GM12872 (cell line): ENCODE measurements around the gene ATL3.

ENCODE experiments used
- CTCF ChIP-seq: IDR thresholded peaks from 3 replicates; pipeline ENCODE4 v1.5.1; 2011; ENCODE audit warnings: low read depth, mild to moderate bottlenecking, low read length, moderate library complexity; ENCODE audit not compliant: insufficient read depth

Gene ATL3

DNA sequence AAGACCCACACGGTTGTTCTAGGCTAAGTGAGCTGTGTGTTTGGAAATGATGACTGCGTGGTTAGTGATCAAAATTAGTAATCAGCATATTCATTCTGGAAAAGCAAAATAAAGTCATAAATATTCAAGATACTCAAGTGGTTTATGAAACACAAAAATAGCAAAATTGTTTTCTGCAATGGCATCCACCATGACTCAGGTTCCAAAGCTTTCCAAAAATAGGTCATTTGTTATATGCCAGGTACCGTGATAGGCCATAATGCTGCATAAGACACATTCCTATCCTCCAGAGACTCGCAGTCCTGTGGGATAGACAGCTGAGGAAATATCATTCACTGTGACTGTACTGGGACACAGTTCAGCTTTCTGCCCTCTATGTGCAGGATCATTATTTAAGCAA, 2.4 kb upstream of the ATL3 start:
- TF ChIP-seq CTCF, result no peak

GRCh38 chr11:63672936-63673539, 1.9 kb upstream of the ATL3 start:
- TF ChIP-seq CTCF, result no peak

DNA sequence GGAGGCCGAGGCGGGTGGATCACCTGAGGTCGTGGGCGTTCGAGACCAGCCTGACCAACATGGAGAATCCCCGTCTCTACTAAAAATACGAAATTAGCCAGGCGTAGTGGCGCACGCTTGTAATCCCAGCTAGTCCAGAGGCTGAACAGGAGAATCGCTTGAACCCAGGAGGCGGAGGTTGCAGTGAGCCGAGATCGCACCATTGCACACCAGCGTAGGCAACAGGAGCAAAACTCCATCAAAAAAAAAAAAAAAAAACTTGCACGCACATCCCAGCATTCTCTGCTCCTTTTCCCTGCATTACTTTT, 934 bp upstream of the ATL3 start:
- no peak for TF ChIP-seq CTCF

DNA sequence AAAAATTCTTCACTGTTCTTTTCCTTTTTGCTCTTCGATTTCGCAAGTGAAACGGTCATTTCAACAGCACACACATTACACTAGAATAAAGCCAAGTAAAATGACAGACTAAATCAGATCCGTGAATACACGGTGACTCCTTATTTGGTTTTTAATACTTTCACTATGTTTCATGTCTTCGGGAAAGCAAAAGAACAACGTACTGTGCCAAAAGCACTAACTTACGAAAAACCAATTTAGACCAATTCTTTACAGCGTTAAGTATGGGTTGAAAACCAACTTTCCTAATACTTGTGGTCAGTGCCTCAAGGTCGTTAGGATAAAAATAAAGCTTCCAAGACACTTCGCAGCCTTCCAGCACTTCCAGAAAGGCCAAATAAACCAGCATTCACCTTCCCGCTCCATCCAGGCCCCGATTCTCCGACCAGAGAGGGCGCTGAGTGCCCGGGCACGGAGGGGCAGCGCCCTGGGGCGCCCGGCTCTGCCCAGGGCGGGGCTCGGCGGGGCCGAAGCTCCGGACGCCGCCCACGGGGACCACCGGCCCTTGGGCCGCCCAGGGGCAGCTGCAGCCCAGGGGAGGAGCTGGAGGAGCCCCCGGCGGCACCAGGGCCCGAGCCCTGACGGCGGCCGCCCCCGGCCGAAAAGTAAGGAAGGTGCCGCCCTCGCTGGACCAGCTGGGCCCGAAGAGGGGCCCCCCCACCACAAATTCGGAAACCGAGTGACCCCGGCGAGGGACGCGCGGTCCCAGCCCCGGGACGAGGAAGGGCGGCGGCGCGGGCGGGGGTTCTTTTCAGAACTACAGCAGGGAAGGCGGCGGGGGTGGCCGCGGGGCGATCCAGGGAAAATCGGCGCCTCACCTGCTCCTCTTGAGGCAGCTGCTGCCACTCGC, 499 bp downstream of the ATL3 start:
- TF ChIP-seq CTCF, result peak; percentile 64

- no peak for TF ChIP-seq CTCF
These were observed 1.1 kb downstream of the ATL3 start for GRCh38 chr11:63670096-63670432.

DNA sequence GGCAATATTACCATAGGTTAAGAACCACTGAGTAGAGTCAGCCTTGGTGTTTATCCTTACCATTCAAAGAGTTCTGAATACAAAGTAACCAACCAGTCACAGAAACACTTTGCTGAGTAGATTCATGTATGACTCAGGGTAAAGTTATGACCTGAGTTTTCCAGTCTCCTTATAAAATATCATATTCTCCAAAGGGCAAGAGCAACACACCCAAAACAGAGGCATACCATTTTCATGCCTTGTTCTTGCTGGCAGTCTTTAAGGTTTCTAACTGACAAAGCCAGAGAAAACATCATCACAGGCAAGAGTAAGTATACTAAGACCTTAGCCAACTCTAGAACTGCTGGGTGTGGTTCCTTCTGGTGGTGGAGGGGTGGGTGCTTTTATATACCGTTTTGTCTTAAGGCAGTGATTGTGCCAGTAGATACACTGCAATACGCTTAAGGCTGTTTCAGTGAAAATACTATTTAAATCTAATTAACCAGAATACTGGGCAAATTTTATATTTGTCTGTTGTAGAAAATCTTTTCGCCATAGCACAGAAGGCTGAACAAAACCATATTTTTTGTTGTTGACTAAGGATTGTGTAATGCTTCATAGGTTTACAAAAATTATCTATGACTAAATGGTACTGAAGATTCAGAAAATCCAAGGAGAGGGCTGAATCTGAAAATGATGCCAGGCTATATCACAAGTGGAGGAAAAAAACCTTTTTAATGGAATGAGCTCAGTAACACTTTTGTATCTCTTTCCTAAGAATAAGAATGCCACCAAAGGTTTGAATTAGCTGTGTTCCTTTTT, 3.0 kb downstream of the ATL3 start:
- TF ChIP-seq CTCF, result no peak

GRCh38 chr11:63666874-63667273, 4.3 kb downstream of the ATL3 start:
- TF ChIP-seq CTCF, result no peak
